NCI-H748 treated with DMSO at 0.1 percent for 48 hours (cell line): ENCODE data around the gene PHF10.
"Not testable (repeated sequence)": the region's sequence is repeated elsewhere in the genome, so short reads cannot be mapped to it uniquely, and the experiment has no call there.

Source experiments
- DNase-seq: peaks from one replicate; lab custom pipeline; 2025; lab: John Stamatoyannopoulos, UW

Gene PHF10

GRCh38 chr6:169723200-169723909 is 945 bp downstream of the PHF10 start:
- DNase-seq, result no peak

GRCh38 chr6:169722362-169723199 is 1.7 kb downstream of the PHF10 start:
- no peak for DNase-seq

- DNase-seq, result no peak
These were observed 4.0 kb downstream of the PHF10 start for GRCh38 chr6:169720207-169720855.

- DNase-seq, result no peak
These were observed 5.2 kb downstream of the PHF10 start for GRCh38 chr6:169719117-169719516.

- DNase-seq, result no peak
These were observed 9.7 kb downstream of the PHF10 start for GRCh38 chr6:169714595-169714994.

- no peak for DNase-seq
These were observed 10.1 kb downstream of the PHF10 start for GRCh38 chr6:169714178-169714577.

- no peak for DNase-seq
These were observed 14.3 kb downstream of the PHF10 start for GRCh38 chr6:169710009-169710408.

- DNase-seq, result no peak
These were observed 15.0 kb downstream of the PHF10 start for GRCh38 chr6:169709293-169709692.

GRCh38 chr6:169707772-169708171 is 16.5 kb downstream of the PHF10 start:
- no peak for DNase-seq

- DNase-seq, result no peak
These were observed 21.5 kb downstream of the PHF10 start for GRCh38 chr6:169702840-169703246.

- DNase-seq, result peak; percentile 89
These were observed 22.1 kb downstream of the PHF10 start, which contains the start of the genes C6orf120 and WDR27 for GRCh38 chr6:169701954-169702839. TSS of gene C6orf120 (plus strand) at chr6:169702126. CDS start at chr6:169702460, 334 bp downstream. TSS of gene WDR27 (minus strand) at chr6:169702029. CDS start at chr6:169689005, 13,024 bp downstream.

- no peak for DNase-seq
These were observed 22.9 kb downstream of the PHF10 start for GRCh38 chr6:169701311-169701953.

- no peak for DNase-seq
These were observed 24.0 kb downstream of the PHF10 start for GRCh38 chr6:169700296-169700695.

GRCh38 chr6:169697115-169697514 is 27.2 kb downstream of the PHF10 start:
- not testable (repeated sequence) for DNase-seq

GRCh38 chr6:169695131-169695530 is 29.2 kb downstream of the PHF10 start:
- DNase-seq, result no peak

GRCh38 chr6:169692516-169692915 is 31.8 kb downstream of the PHF10 start:
- DNase-seq, result no peak

GRCh38 chr6:169691260-169691659 is 33.0 kb downstream of the PHF10 start:
- DNase-seq, result no peak

GRCh38 chr6:169689287-169689686 is 35.0 kb downstream of the PHF10 start:
- DNase-seq, result no peak

- DNase-seq, result no peak
These were observed 38.4 kb downstream of the PHF10 start for GRCh38 chr6:169685860-169686259.

- no peak for DNase-seq
These were observed 40.2 kb downstream of the PHF10 start for GRCh38 chr6:169684056-169684455.

- DNase-seq, result no peak
These were observed 46.0 kb downstream of the PHF10 start for GRCh38 chr6:169678342-169678741.
